MCF 10A (cell line): ENCODE data around the gene KIAA1328. TPM values are rescaled to one million over a fixed set of nuclear protein-coding genes. Genes with fewer than 3 reads are reported as not detected.

ENCODE experiments used
- BruUV-seq: library from RNA; stranded (reverse); fragments of 400-500 nt; replicated peaks from 2 replicates; lab custom pipeline; 2021; lab: Mats Ljungman, UMichigan
- CTCF ChIA-PET: fragments of 300-600 bp; sonication (Branson Sonifier 250); formaldehyde crosslinking; extraction: SDS; loops from one replicate; lab custom pipeline; 2021; ENCODE audit warnings: antibody characterized with exemption, inconsistent platforms; lab: Yijun Ruan, JAX
- POLR2A ChIA-PET: fragments of 300-600, 350-650 bp; sonication (Branson Sonifier 250); formaldehyde crosslinking; extraction: SDS; loops from one replicate; lab custom pipeline; 2020; ENCODE audit warnings: antibody characterized with exemption, inconsistent platforms; lab: Yijun Ruan, JAX
- DNase-seq: peaks from one replicate; pipeline ENCODE4 v3.0.0-alpha.2; 2018; ENCODE audit not compliant: unreplicated experiment
- H3K27ac Mint-ChIP-seq: one replicate; pipeline ENCODE4 v1.8.0; 2022; ENCODE audit warnings: mild to moderate bottlenecking, low read depth, mixed read lengths; ENCODE audit not compliant: unreplicated experiment
- H3K27me3 Mint-ChIP-seq: one replicate; pipeline ENCODE4 v1.8.0; 2022; ENCODE audit warnings: mixed read lengths; ENCODE audit not compliant: insufficient read depth, unreplicated experiment
- H3K36me3 Mint-ChIP-seq: one replicate; pipeline ENCODE4 v1.8.0; 2022; ENCODE audit warnings: mild to moderate bottlenecking, moderate library complexity, mixed read lengths; ENCODE audit not compliant: insufficient read depth, unreplicated experiment
- H3K4me1 Mint-ChIP-seq: one replicate; pipeline ENCODE4 v1.8.0; 2022; ENCODE audit warnings: mixed read lengths; ENCODE audit not compliant: insufficient read depth, unreplicated experiment
- H3K4me3 Mint-ChIP-seq: one replicate; pipeline ENCODE4 v1.8.0; 2022; ENCODE audit warnings: mild to moderate bottlenecking, moderate library complexity, mixed read lengths; ENCODE audit not compliant: unreplicated experiment
- H3K9me3 Mint-ChIP-seq: one replicate; pipeline ENCODE4 v1.8.0; 2022; ENCODE audit warnings: mixed read lengths; ENCODE audit not compliant: unreplicated experiment
- CTCF ChIP-seq: fragments of 200-600 bp; IDR thresholded peaks from one replicate; pipeline ENCODE4 v1.8.0; 2022; ENCODE audit warnings: antibody characterized with exemption, mild to moderate bottlenecking; ENCODE audit not compliant: unreplicated experiment
- intact Hi-C: fragments of 100-400 bp; cut with micrococcal nuclease; formaldehyde crosslinking; loops from 2 replicates; pipeline ENCODE4 v1.14.1; 2022
- total RNA-seq: library from RNA; stranded (reverse); gene quantifications from 2 replicates; pipeline ENCODE4 v1.2.3, GENCODE V29; 2022

The KIAA1328 gene
- total RNA-seq, 1 experiment from 2014 or later = 4.1 TPM

DNA sequence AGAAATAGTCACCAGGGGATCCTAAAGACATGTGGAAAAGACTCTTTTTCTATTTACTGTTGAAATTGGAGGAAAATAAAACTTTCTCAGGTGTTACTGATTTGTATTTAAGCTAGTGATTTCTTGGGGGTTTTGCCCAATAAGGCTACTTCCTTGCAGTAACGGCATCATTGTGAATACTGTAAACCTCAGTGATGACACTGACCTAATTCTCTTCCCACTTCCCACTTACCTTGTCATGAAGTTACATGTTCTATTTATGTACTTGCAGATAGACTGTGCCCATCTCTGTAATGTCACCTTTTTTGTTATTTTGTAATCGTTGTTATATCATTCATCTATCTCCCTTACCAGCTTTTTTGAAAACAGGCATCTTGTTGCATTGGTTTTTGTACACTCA, 134.5 kb downstream of the KIAA1328 start:
- no peaks in the 10 kb centered on the region for H3K36me3 Mint-ChIP-seq

GRCh38 chr18:36974686-36975085, 145.8 kb downstream of the KIAA1328 start:
- intact Hi-C loops = no loop called here
- Mint-ChIP-seq H3K27ac (no peak overlapping the region), H3K4me3 (no peak overlapping the region), H3K27me3 (no peaks in the 10 kb centered on the region), H3K36me3 (no peaks in the 10 kb centered on the region), H3K4me1 (no peaks in the 10 kb centered on the region), H3K9me3 (no peaks in the 10 kb centered on the region)
- BruUV-seq = no TSS peak
- no peak for TF ChIP-seq CTCF
- ChIA-PET CTCF (interaction anchor here (0.5 kb wide), 1 partner anchor 368 kb away, joined by 3 read pairs; no protein-coding TSS in a partner anchor), POLR2A (no interaction called here)
- DNase-seq = no peak

More for the DNA sequence above, 134.5 kb downstream of the KIAA1328 start:
- Mint-ChIP-seq H3K4me1 (no peaks in the 10 kb centered on the region), H3K27ac (no peak overlapping the region), H3K9me3 (peaks cover 12% of the 10 kb centered on the region), H3K27me3 (no peaks in the 10 kb centered on the region), H3K4me3 (no peak overlapping the region)
- POLR2A ChIA-PET = interaction anchor here (0.5 kb wide), 1 partner anchor 101 kb away, joined by 4 read pairs; no protein-coding TSS in a partner anchor
- no peak for DNase-seq
- CTCF ChIA-PET = interaction anchor here (1.2 kb wide), 1 partner anchor 22 kb away, joined by 3 read pairs; no protein-coding TSS in a partner anchor
- TF ChIP-seq CTCF = no peak
- intact Hi-C loops = no loop called here
- BruUV-seq = no TSS peak

DNA sequence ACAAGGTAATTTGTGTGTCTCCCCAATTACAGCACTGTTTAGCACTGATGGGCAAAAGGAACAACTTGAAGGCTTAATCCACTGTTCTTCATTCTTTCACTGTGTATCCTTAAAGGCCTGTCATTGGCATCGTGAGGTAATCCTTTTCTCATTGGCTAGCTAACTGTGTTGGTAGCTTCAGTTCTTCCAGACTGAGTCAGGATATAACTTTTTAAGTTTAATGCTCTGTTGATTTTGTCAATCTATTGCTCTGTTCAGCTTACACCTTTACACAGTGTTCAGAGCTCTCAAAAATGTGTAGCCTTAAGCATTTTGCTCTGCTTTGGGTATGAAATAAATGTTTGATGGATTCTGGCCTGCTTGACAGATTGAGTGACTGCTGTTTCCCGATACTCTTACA, 148.2 kb downstream of the KIAA1328 start:
- no TSS peak for BruUV-seq
- POLR2A ChIA-PET = no interaction called here

DNA sequence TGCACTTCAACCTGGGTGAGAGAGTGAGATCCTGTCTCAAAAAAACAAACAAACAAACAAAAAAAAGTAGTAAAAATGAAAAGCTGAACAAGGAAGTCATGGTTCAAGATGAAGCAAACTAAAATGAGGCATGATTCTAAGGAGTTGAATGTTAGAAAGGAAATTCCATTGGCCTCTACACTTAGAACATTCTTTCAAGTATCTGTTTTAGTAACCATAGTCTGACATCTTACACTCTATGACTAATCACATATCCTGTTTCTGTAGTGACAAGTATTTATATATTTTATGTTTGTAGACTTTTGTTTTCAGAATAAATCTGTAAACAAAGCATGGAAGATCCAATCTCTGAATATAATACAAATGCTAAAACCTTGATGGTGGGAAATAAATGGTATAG, 164.1 kb downstream of the KIAA1328 start:
- TF ChIP-seq CTCF = no peak
- Mint-ChIP-seq H3K9me3 (peaks cover 7% of the 10 kb centered on the region), H3K27ac (no peak overlapping the region), H3K4me3 (no peak overlapping the region), H3K27me3 (no peaks in the 10 kb centered on the region), H3K4me1 (peaks cover 7% of the 10 kb centered on the region), H3K36me3 (no peaks in the 10 kb centered on the region)
- ChIA-PET CTCF (no interaction called here), POLR2A (no interaction called here)
- intact Hi-C loops = no loop called here
- BruUV-seq = no TSS peak
- no peak for DNase-seq

More for the DNA sequence above, 148.2 kb downstream of the KIAA1328 start:
- CTCF ChIA-PET = interaction anchor here (0.6 to 1.2 kb wide), 2 partner anchors 35 to 1057 kb away, joined by 3 read pairs; no protein-coding TSS in a partner anchor
- no peaks in the 10 kb centered on the region for H3K36me3 Mint-ChIP-seq
- no peaks in the 10 kb centered on the region for H3K9me3 Mint-ChIP-seq
- H3K27ac Mint-ChIP-seq = no peak overlapping the region
- no peaks in the 10 kb centered on the region for H3K4me1 Mint-ChIP-seq
- H3K27me3 Mint-ChIP-seq = no peaks in the 10 kb centered on the region
- no peak overlapping the region for H3K4me3 Mint-ChIP-seq
- DNase-seq = no peak
- intact Hi-C loops = no loop called here
- no peak for TF ChIP-seq CTCF
